ENCODE data around the gene EIF2B2.

DNA sequence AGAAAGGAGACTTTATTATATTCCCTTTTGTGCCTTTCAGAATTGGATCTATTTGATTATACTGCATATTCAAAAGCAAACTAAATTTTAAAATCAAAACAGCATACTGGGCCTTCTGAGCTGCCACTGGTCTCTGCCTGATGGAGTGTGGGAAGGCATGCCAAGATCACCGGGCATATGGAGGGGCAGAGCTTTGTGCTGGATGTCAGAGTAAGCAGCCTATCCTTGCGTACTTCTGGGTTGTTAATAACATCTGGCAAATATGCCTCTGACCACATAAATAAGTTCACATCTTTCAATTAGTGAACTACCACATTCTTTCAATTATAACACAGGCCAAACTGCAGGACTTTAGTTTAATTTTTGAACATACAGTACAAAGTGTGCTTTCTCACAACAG, 30.2 kb downstream of the EIF2B2 start:
- TF ChIP-seq, protein P1, sequence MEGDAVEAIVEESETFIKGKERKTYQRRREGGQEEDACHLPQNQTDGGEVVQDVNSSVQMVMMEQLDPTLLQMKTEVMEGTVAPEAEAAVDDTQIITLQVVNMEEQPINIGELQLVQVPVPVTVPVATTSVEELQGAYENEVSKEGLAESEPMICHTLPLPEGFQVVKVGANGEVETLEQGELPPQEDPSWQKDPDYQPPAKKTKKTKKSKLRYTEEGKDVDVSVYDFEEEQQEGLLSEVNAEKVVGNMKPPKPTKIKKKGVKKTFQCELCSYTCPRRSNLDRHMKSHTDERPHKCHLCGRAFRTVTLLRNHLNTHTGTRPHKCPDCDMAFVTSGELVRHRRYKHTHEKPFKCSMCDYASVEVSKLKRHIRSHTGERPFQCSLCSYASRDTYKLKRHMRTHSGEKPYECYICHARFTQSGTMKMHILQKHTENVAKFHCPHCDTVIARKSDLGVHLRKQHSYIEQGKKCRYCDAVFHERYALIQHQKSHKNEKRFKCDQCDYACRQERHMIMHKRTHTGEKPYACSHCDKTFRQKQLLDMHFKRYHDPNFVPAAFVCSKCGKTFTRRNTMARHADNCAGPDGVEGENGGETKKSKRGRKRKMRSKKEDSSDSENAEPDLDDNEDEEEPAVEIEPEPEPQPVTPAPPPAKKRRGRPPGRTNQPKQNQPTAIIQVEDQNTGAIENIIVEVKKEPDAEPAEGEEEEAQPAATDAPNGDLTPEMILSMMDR (IDR thresholded peaks at IDR 0.05), result no peak
- no peak for TF ChIP-seq POLR2A (IDR thresholded peaks at IDR 0.05)
